ENCODE results near the gene PSPC1.
A peak's percentile ranks its signal among the peaks of the same experiment; 100 is the strongest.
"Not testable (repeated sequence)": the region's sequence is repeated elsewhere in the genome, so short reads cannot be mapped to it uniquely, and the experiment has no call there.

The PSPC1 gene

GRCh38 chr13:19782727-19783682 is at the start of gene PSPC1:
PSPC1 (minus strand) TSS chr13:19782945; CDS start chr13:19782757, 188 bp downstream.
- peak; percentile 96 for DNase-seq (ENCODE audit: low spot score)

DNA sequence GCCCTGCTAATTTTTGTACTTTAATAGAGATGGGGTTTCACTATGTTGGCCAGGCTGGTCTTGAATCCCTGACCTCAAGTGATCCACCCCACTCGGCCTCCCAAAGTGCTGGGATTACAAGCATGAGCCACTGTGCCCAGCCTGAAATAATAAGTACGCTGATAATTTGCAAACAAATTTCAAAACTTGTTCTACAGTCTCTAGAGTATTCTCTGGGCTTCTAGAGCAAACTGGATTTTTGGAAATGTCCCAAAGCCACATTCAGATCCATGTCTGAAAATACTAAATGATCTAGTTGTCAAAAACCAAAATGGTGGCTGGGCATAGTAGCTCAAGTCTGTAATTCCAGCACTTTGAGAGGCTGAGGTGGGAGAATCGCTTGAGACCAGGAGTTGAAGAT is 39.9 kb upstream of the PSPC1 start:
- no peak for DNase-seq (ENCODE audit: low spot score)

DNA sequence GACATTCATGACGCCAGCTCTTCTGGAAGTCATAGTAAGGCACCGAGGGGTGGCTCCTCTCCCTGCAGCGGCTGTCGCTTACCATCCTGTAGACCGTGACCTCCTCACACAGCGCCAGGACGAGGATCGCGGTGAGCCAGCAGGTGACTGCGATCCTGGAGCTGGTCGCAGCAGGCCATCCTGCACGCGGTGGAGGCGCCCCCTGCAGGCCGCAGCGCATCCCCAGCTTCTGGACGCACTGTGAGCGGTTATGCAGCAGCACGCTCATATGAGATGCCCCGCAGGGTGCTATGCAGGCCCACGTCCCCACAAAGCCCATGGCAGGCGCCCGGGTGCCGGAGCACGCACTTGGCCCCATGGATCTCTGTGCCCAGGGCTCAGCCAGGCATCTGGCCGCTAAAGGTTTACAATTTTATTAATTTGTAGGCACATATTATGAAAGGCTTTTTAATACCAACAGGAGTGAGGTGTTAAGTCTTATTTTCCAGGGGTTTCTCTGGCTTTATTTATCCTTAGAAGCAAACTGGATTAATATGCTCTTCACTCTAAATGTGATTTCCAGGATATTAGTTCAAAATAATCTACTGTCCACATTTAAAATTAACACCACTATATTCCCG is 35.6 kb upstream of the PSPC1 start:
- peak; percentile 89 for DNase-seq (ENCODE audit: low spot score)

DNA sequence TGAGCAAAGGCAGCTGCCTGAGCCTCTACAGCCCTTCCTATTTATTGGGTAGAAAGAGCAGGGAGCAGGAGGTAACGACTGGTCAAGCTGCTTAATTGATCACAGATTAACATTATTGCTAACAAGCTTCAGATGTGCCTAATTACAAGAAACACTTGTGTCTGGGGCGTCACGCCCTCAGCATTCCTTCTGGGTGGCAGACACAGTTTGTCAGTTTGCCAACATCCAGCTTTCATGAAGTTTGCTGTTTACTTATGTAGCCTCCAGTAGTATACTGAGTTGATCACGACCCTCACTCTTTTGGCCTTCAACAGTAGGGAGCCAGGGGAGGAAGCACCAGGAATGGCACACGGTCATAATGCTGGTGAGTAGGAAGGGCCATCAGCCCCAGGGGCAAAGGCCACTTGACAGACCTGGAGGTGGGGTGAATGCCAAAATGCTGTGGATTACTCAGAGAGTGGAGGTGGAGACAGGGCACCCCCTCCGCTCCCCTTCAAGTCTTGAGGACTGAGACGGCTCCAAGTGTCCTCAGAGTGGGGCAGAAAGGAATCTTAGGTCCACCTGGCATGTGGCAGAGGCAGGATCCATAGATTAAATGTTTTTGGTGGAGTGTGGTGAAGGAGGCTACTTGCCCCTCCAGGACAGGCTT is 34.9 kb upstream of the PSPC1 start:
- DNase-seq (ENCODE audit: low spot score) = no peak

DNA sequence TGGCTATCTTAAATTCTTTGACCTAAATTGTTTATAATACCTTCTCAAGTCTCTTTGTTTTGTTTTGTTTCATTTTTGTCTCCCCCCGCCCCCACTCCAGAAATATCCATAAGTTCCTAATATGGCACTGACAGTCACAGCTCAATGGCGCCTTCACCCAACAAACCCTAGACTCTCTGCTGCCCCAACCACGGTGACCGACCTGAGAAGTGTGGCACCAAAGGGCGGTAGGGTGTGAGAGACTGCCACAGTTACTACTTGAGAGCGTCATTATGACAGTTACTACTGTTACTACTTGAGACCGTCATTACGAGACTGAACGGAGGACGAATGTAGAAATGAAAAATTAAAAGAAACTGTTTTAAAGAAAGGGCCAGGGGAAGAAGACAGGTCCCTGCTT is 34.4 kb upstream of the PSPC1 start:
- DNase-seq (ENCODE audit: low spot score) = no peak

GRCh38 chr13:19815842-19816241 is 33.1 kb upstream of the PSPC1 start:
- DNase-seq (ENCODE audit: low spot score) = not testable (repeated sequence)

DNA sequence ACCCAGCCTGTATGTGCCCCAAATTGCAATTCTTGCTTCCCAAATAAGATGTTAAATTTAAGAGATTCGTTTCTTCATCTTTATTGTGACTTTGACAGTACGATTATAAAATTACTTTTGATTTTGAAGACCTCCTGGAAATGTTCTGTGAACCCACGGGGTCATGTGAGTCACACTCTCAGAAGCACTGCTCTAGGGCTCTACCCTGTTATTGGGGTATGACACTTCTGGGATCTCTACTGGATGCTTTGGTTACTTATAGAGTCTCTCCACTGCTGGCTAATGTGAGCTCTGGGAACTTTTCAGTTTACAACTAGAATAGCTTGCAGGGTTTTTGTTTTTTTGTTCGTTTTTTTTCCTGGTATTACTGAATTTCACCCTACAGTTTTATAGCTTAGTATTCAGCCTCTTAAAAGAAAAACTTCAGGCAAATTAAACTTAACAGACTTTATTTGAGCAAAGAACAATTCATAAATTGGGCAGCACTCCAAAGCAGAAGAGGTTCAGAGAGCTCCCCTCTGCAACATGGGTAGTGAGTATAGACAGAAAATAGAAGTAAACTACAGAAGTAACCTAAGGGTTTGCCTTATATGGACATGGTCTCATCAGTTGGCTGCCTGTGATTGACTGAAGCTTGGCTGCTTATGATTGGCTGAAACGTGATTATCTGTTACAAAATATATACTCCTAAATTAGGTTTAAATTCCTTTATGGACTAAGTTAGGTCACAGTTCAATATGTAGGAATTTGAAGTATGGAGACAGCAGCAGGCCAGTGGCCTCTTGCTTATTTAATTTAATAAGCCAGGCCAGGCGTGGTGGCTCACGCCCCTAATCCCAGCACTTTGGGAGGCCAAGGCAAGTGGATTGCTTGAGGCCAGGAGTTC is 28.5 kb upstream of the PSPC1 start:
- DNase-seq (ENCODE audit: low spot score) = no peak

DNA sequence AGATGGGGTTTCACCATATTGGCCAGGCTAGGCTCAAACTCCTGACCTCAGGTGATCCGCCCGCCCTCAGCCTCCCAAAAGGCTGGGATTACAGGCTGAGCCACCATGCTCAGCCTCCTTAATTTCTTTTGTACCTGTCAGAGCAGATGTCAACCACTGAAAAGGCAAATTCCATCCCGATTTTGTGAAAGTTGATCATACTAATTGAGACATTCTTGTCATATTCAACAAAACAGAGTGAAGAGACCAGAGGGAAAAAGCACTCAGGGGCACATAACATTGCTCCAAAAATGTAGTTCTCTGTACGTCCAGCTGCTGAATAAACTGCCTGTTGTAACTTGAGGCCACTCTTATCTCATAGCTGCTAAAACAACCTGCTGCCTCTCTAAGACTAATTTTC is 27.4 kb upstream of the PSPC1 start:
- DNase-seq (ENCODE audit: low spot score) = no peak

GRCh38 chr13:19805765-19806164 is 23.0 kb upstream of the PSPC1 start:
- no peak for DNase-seq (ENCODE audit: low spot score)

GRCh38 chr13:19795956-19796355 is 13.2 kb upstream of the PSPC1 start:
- no peak for DNase-seq (ENCODE audit: low spot score)

DNA sequence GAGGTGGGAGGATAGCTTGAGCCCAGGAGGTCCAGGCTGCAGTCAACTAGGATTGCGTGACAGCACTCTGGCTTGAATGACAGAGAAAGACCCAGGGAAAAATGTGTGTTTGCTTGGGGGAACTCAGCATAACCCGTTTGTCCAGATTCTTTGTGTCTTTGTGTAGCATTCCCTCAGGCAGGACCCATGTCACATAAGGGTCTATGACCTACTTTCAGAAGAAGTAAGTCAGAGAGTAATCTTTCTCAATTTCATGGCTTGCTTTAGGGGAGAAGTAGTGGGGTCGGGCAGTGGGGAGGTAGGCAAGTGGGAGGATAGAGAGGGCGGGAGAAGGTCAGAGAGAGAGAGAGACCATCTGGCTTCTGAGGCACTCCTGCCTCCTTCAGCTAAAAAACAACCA is 11.9 kb upstream of the PSPC1 start:
- peak; percentile 60 for DNase-seq (ENCODE audit: low spot score)

DNA sequence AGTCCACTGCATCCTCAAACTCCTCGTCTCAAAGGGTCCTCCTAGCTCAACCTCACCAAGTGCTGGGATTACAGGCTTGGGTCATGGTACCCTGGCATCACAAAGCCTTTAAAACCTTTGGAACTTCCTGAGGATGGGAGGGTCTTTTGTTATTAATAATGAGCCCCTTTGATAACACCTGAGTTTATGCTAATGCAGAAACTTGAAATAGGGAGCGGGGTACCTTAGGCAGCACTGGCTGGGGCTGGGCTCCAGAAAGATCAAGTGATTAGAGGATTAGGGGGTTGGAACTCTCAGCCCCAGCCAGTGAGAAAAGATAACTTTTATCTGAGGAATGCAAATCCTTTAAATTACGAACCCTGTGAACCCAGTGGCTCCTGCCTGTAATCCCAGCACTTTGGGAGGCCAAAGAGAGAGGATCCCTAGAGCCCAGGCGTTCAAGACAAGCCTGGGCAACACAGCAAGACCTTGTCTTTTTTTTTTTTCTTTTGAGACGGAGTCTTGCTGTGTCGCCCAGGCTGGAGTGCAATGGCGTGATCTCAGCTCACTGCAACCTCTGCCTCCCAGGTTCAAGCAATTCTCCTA is 9.3 kb upstream of the PSPC1 start:
- DNase-seq (ENCODE audit: low spot score) = peak; percentile 24

- DNase-seq (ENCODE audit: low spot score) = peak; percentile 49
Measured at GRCh38 chr13:19782049-19782726, 557 bp downstream of the PSPC1 start.

DNA sequence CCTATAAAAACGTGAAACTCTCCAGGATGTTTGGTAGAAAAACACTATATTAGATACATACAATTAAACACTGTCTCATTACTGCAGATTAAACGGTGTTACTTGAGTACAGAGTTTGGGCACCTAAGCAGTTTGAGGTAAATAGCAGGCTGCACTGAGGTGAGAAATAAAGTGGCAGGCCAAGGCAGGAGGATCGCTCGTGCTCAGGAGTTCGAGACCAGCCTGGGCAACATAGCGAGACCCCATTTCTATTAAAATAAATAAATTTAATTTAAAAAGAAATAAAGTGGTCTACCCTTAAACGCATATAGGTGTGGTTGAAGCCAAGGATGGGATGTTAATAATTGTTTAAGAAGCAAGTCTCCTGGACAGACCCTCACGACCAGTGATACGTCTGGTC is 1.2 kb downstream of the PSPC1 start:
- DNase-seq (ENCODE audit: low spot score) = no peak

DNA sequence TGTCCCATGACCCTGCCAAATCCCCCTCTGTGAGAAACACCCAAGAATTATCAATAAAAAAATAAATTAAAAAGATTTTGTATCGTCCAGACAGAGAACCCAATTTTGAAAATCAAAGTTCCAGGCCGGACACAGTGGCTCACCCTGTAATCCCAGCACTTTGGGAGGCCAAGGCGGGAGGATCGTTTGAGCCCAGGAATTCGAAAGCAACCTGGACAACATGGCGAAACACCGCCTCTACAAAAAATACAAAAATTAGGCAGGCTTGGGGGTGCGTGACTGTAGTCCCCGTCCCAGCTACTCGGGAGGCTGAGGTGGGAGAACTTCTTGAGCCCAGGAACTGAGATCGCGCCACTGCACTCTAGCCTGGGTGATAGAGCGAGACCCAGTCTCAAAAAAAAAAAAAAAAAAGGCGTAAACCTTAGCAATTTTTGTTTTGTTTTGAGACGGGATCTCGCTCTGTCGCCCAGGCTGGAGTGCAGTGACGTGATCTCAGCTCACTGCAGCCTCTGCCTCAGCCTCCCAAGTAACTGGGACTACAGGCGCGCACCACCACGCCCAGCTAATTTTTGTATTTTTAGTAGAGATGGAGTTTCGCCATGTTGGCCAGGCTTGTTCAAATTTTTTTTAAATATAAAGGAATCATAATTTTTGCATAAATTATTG is 1.9 kb downstream of the PSPC1 start:
- not testable (repeated sequence) for DNase-seq (ENCODE audit: low spot score)

DNA sequence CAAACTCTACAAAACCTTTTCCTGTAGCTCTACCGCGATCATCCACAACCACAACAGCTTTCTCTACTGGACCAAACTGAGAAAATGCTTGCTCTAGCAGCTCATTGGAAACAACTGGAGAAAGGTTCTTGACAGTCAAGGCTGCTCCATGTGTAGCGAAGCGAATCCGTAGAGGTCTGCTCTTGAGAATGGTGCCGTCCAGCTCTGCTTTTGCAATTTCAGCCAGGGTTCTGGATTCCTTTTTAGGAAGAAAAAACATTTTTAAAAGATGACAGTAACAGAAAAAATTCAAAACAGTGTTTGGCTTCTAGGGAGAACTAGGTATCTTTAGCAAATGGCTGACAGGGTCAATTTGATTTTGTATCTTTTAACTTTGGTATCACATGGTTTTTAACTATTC is 10.4 kb downstream of the PSPC1 start:
- DNase-seq (ENCODE audit: low spot score) = no peak

DNA sequence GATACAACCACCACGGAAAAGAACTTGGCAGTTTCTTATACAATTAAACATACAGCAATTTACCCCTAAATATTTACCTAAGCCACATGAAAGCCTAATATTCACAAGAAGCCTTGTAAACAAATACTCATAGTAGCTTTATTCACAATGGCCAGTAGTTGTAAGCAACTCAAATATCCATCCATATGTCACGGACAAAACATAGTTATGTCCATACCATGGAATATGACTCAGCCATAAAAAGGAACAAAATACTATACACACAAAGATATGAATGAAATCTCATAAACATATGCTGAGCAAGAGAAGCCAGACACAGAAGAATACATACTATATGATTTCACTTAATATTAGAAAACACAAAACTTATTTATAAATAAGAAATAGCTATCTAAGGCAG is 12.9 kb downstream of the PSPC1 start:
- no peak for DNase-seq (ENCODE audit: low spot score)

DNA sequence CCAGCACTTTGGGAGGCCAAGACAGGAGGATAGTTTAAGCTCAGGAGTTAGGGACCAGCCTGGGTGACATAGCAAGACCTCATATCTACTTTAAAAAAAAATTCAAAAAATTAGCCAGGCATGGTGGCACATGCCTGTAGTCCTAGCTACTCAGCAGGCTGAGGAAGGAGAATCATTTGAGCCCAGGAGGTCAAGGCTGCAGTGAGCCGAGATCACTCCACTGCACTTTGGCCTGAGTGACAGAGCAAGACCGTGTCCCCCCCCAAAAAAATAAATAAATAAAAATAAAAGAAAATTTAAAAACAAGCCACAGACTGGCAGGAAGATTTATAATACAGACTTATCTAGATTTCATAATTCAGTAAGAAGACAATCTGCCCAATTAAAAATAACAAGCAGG is 14.8 kb downstream of the PSPC1 start:
- no peak for DNase-seq (ENCODE audit: low spot score)

DNA sequence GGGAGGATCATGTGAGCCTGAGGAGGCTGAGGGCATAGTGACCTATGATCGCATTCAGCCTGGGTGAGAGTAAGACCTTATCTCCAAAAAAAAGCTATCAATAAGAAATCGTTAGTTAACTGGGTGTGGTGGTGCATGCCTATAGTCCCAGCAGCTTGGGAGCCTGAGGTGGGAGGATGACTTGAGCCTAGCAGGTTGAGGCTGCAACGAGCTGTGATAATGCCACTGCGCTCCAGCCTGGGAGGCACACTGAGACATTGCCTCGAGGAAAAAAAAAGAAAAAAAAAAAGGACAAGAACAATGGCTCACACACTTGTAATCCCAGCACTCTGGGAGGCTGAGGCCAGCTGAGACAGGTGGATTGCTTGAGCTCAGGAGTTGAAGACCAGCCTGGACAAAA is 16.2 kb downstream of the PSPC1 start:
- no peak for DNase-seq (ENCODE audit: low spot score)

GRCh38 chr13:19764237-19764636 is 18.5 kb downstream of the PSPC1 start:
- no peak for DNase-seq (ENCODE audit: low spot score)
